HEK293T (cell line): ENCODE results near the gene TUG1.

Experiments used
- ELF4 ChIP-seq: fragments of 450-650 bp; IDR thresholded peaks from 2 replicates; pipeline ENCODE4 v1.6.1; 2017; ENCODE audit warnings: antibody characterized with exemption
- SUZ12 ChIP-seq: fragments of 450-650 bp; IDR thresholded peaks from 2 replicates; pipeline ENCODE4 v1.6.1; 2016; ENCODE audit warnings: mild to moderate bottlenecking

GRCh38 chr22:30955153-30955552 is 13.9 kb upstream of the TUG1 start:
- TF ChIP-seq ELF4 = no peak
- TF ChIP-seq SUZ12 = no peak
